ENCODE data around the gene NCK2.

DNA sequence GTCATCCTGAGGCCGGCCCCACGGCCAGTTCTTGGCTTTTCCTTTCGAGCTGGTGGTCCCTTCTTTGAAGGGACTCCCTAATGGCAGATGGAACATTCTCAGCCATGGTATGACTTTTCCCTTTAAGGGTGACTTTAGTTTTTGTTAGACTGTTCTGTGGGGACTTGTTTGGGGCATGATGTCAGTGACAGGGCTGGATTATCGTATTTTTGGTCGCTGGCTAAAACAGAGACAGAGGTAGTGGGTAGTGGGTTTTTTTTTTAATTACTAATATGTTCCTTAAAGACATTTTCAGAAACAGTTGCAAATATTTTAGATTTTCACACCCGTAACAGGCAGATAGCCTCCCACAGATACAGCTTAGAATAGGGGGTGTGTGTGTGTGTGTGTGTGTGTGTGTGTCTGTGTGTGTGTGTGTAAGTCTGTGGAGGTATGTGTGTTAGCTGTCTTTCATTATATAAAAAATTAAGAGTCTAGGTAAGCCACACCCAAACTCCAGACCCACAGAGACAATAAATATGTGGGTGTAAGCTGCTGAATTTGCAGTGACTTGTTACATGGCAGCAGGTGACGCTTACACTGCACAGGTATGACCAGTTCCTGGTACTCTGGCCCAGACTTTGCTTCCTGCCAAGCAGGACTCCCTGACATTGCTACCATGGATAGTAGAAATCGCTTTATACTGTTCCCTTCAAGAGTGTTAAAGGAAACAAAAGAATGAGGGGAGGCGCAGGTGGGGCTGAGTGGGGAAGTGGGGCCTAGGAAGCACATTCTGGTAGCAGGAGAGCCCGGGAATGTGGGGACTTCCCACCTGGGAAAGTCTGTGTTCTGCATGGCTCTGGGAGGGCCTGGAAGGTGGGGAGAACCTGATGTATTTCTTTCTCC lies 20.9 kb downstream of the NCK2 start:
- TF ChIP-seq, protein P1, sequence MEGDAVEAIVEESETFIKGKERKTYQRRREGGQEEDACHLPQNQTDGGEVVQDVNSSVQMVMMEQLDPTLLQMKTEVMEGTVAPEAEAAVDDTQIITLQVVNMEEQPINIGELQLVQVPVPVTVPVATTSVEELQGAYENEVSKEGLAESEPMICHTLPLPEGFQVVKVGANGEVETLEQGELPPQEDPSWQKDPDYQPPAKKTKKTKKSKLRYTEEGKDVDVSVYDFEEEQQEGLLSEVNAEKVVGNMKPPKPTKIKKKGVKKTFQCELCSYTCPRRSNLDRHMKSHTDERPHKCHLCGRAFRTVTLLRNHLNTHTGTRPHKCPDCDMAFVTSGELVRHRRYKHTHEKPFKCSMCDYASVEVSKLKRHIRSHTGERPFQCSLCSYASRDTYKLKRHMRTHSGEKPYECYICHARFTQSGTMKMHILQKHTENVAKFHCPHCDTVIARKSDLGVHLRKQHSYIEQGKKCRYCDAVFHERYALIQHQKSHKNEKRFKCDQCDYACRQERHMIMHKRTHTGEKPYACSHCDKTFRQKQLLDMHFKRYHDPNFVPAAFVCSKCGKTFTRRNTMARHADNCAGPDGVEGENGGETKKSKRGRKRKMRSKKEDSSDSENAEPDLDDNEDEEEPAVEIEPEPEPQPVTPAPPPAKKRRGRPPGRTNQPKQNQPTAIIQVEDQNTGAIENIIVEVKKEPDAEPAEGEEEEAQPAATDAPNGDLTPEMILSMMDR (conservative IDR thresholded peaks at IDR 0.05; ENCODE audit: low read length): no peak
- TF ChIP-seq EZH2phosphoT487 (IDR thresholded peaks at IDR 0.05; ENCODE audit: borderline replicate concordance): no peak

Data from Loucy (cell line).